Sigmoid colon (tissue), 7 donors: ENCODE results near the gene TANK. TPM values are rescaled to one million over a fixed set of nuclear protein-coding genes. Genes with fewer than 3 reads are reported as not detected.

ENCODE experiments used
- DNase-seq: peaks from one replicate; pipeline ENCODE4 v3.0.0-alpha.2; 2019
- H3K27ac ChIP-seq, 4 donors: fragments of 200-600 bp; sonication (generic); one replicate each; pipeline ENCODE4 v1.5.1; 2016 to 2019; ENCODE audit warnings: mild to moderate bottlenecking in 1 of 4
- H3K27me3 ChIP-seq, 3 donors: fragments of 200-600 bp; sonication (generic); one replicate each; pipeline ENCODE4 v1.5.1; 2019; ENCODE audit warnings: mild to moderate bottlenecking in 1 of 3
- H3K36me3 ChIP-seq, 4 donors: fragments of 200-600 bp; sonication (generic); one replicate each; pipeline ENCODE4 v1.5.1; 2016 to 2019
- H3K4me1 ChIP-seq, 4 donors: fragments of 200-600 bp; sonication (generic); one replicate each; pipeline ENCODE4 v1.5.1; 2017 to 2019
- H3K4me3 ChIP-seq, 4 donors: fragments of 200-600 bp; sonication (generic); one replicate each; pipeline ENCODE4 v1.5.1; 2017 to 2019; ENCODE audit warnings: mild to moderate bottlenecking in 2 of 4, moderate library complexity in 1 of 4
- H3K9me3 ChIP-seq, 4 donors: fragments of 200-600 bp in 3 of 4; sonication (generic) in 3 of 4; one replicate each; pipeline versions ENCODE4 v1.5.1 to v1.6.1; 2013 to 2019
- CTCF ChIP-seq, 4 experiments: fragments of 450-650 bp in 3 of 4; fragments of 200-600 bp in 1 of 4; IDR thresholded peaks; one replicate each; pipeline ENCODE4 v1.5.1; 2016 to 2019; ENCODE audit warnings: antibody characterized with exemption in 4 of 4, mild to moderate bottlenecking in 3 of 4, moderate library complexity in 2 of 4
- EP300 ChIP-seq, 4 donors: sonication (generic); formaldehyde crosslinking; IDR thresholded peaks; one replicate each; pipeline ENCODE4 v1.6.1; 2017; ENCODE audit warnings: antibody characterized with exemption in 4 of 4
- POLR2A ChIP-seq, 2 donors: fragments of 450-650 bp; IDR thresholded peaks; one replicate each; pipeline ENCODE4 v1.6.1; 2016; ENCODE audit warnings: antibody characterized with exemption in 2 of 2, mild to moderate bottlenecking in 2 of 2, moderate library complexity in 2 of 2
- POLR2AphosphoS5 ChIP-seq, 4 donors: sonication (generic); formaldehyde crosslinking; IDR thresholded peaks; one replicate each; pipeline ENCODE4 v1.6.1; 2017; ENCODE audit warnings: antibody characterized with exemption in 4 of 4
- WGBS, 2 donors: extraction: QIAGEN DNeasy Blood & Tissue Kit; methylation state at CpG; one replicate each; pipeline ENCODE4 v1.1.7; 2013; 5-methylcytosine and 5-hydroxymethylcytosine counted together
- intact Hi-C: fragments of 100-400 bp; cut with DNase I; formaldehyde crosslinking; loops from one replicate; pipeline ENCODE4 v1.15.1; 2023
- polyA plus RNA-seq, 3 donors: library from polyadenylated mRNA; stranded (reverse); fragments of 200-250 nt; gene quantifications; one replicate each; pipeline ENCODE4 v1.2.3, GENCODE V29; 2013
- total RNA-seq, 4 donors: library from RNA; depleted of rRNA; stranded (reverse); fragments of >200 nt; gene quantifications; one replicate each; pipeline ENCODE4 v1.1.0, GENCODE V29; 2016
- donor health status: healthy with polysubstance abuse.
- donor health status: Bipolar disorder and iron deficiency.
- donor health status: healthy.

TANK gene
- total and polyA plus RNA-seq, 7 donors, result 35.2 to 82.8 (median 52.9) TPM

- peak overlapping the region; percentile 38 to 79 (median 70) for H3K27ac ChIP-seq
- H3K27me3 ChIP-seq, result no peaks in the 10 kb centered on the region
- WGBS, 2 donors, result 22 to 42% methylated on average over 4 of the region's 4 CpGs
- peaks cover 0 to 64% (median 45%) of the 10 kb centered on the region in 4 donors for H3K4me1 ChIP-seq
- intact Hi-C loops, result no loop called here
- DNase-seq, result no peak
- peak overlapping the region in 3 of 4 donors; percentile 12 to 29 (median 26) for H3K4me3 ChIP-seq
- no peak for TF ChIP-seq EP300 (IDR thresholded peaks at IDR 0.05)
- TF ChIP-seq POLR2AphosphoS5 (IDR thresholded peaks at IDR 0.05), result peak in 3 of 4 donors; percentile 11 to 62 (median 38)
- no peak for TF ChIP-seq POLR2A (IDR thresholded peaks at IDR 0.05)
- TF ChIP-seq CTCF (IDR thresholded peaks at IDR 0.05), result no peak
- H3K36me3 ChIP-seq, result no peaks in the 10 kb centered on the region
- no peaks in the 10 kb centered on the region for H3K9me3 ChIP-seq
These were observed 23.4 kb upstream of the TANK start for GRCh38 chr2:161136696-161137324.

GRCh38 chr2:161138429-161138828 lies 21.8 kb upstream of the TANK start:
- Histone ChIP-seq H3K27me3 (no peaks in the 10 kb centered on the region), H3K27ac (peak overlapping the region in 3 of 4 donors; percentile 12 to 79 (median 74)), H3K4me1 (peaks cover 0 to 64% (median 45%) of the 10 kb centered on the region in 4 donors), H3K9me3 (no peaks in the 10 kb centered on the region), H3K36me3 (no peaks in the 10 kb centered on the region), H3K4me3 (peak overlapping the region in 2 of 4 donors; percentile 26 to 29)
- 61 to 86% methylated on average over 2 of the region's 2 CpGs for WGBS, 2 donors
- no peak for TF ChIP-seq POLR2AphosphoS5 (IDR thresholded peaks at IDR 0.05)
- DNase-seq, result no peak
- intact Hi-C loops, result loop anchor here (2.0 kb wide), 1 partner anchor 20 kb away; no protein-coding TSS in a partner anchor

GRCh38 chr2:161139098-161139987 lies 20.9 kb upstream of the TANK start:
- 35 to 77% methylated on average over 3 of the region's 3 CpGs for WGBS, 2 donors
- intact Hi-C loops, result loop anchor here (2.0 kb wide), 1 partner anchor 19 kb away; no protein-coding TSS in a partner anchor
- H3K4me3 ChIP-seq, result peak overlapping the region in 3 of 4 donors; percentile 9 to 29 (median 26)
- no peak for DNase-seq
- no peaks in the 10 kb centered on the region for H3K9me3 ChIP-seq
- no peaks in the 10 kb centered on the region for H3K27me3 ChIP-seq
- no peaks in the 10 kb centered on the region for H3K36me3 ChIP-seq
- TF ChIP-seq POLR2A (IDR thresholded peaks at IDR 0.05) (no peak), POLR2AphosphoS5 (IDR thresholded peaks at IDR 0.05) (peak in 2 of 4 donors; percentile 31 to 58), CTCF (IDR thresholded peaks at IDR 0.05) (peak in 1 of 4 experiments; percentile 14), EP300 (IDR thresholded peaks at IDR 0.05) (no peak)
- peak overlapping the region; percentile 12 to 79 (median 46) for H3K27ac ChIP-seq
- H3K4me1 ChIP-seq, result peaks cover 0 to 64% (median 44%) of the 10 kb centered on the region in 4 donors

GRCh38 chr2:161141033-161141432 lies 19.2 kb upstream of the TANK start:
- Histone ChIP-seq H3K4me1 (peaks cover 0 to 47% (median 27%) of the 10 kb centered on the region in 4 donors), H3K27me3 (no peaks in the 10 kb centered on the region), H3K9me3 (no peaks in the 10 kb centered on the region), H3K36me3 (no peaks in the 10 kb centered on the region), H3K27ac (no peak overlapping the region), H3K4me3 (no peak overlapping the region)
- TF ChIP-seq POLR2A (IDR thresholded peaks at IDR 0.05) (no peak), EP300 (IDR thresholded peaks at IDR 0.05) (no peak), CTCF (IDR thresholded peaks at IDR 0.05) (no peak)
- no peak for DNase-seq
- intact Hi-C loops, result no loop called here
- 66 to 92% methylated on average over 2 of the region's 2 CpGs for whole genome bisulfite sequencing, 2 donors

- DNase-seq, result no peak
- intact Hi-C loops, result no loop called here
- TF ChIP-seq CTCF (IDR thresholded peaks at IDR 0.05) (no peak), POLR2AphosphoS5 (IDR thresholded peaks at IDR 0.05) (no peak), EP300 (IDR thresholded peaks at IDR 0.05) (no peak), POLR2A (IDR thresholded peaks at IDR 0.05) (no peak)
- Histone ChIP-seq H3K27me3 (no peaks in the 10 kb centered on the region), H3K36me3 (no peaks in the 10 kb centered on the region), H3K27ac (no peak overlapping the region), H3K4me3 (no peak overlapping the region), H3K9me3 (peaks cover 0 to 6% (median 0%) of the 10 kb centered on the region in 4 donors), H3K4me1 (no peaks in the 10 kb centered on the region)
These were observed 13.9 kb upstream of the TANK start for GRCh38 chr2:161146209-161146775.
